ENCODE measurements around the gene GGCX.

GGCX gene

DNA sequence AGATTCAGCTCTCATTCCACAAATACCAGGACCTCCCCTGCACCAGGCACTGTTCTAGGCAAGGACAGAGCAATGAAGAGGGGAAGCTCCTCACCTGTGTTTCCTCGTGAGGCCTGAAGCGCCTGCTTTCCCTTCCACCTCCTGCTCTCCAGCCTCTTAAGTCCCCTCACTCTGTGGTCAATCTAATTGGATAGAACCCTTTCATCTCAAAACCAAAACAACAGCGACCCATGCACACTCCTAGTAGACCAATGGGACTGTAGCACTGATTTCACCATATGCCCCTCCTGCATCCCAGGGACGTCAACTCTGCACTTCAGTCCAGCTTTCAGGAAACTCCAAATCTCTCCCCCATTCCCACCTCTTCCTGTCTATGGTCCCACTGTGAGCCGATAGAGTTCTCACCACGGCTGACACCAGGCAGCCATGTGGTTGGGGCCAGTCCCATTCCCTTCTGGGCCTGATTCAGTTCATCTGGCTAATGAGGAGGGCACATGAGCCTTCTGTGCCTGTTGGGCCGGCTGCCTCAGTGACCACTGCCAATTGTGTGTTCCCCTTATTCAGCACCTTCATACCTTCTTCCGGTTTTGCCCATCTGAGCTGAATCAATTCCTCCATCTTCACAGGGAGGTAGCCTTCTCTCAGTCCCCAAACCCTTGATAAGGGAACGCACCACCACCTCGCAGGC is 55.6 kb downstream of the GGCX start:
- no peak for FAIRE-seq

GRCh38 chr2:85504778-85505261 is 56.5 kb downstream of the GGCX start:
- FAIRE-seq: peak; percentile 92

DNA sequence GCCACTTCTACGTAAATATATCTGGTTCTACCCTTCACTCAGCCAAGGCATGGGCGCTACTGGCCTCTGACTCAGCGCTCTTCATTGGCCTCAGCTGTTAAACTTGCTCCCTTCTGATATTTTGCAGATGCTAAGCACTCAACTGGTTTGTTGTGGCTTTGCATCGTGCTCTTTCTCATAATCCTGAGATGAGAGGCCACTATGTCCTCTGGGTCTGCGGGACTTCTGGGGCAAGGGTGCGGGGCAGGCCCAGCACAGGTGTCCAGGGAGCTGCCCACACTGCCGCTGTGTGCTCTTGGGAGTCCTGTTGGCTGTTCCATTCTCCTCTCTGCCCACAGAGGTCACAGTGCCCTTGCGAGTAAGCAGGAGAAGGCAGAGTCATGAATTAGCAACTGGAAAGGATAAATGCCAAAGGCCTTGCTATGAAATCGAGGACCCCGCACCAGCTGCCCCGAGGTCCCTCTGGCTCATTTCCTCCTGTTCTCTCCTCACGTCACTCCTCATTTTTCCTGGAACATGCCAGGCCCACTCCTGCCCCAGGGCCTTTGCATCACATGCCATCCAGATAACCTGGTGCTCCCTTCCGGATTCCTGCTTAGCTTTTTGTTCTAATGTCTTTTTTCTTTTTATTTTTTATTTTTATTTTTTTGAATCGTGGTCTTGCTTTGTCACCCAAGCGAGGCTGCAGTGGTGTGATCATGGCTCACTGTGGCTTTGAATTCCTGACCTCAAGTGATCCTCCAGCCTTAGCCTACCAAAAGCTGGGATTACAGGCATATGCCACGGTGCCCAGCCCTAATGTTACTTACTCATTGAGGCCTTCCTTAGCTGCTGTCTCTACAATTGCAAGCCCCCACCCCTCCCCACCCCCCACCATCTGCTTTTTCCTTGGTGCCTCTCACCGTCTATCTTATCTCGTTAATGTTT is 57.2 kb downstream of the GGCX start:
- no peak for FAIRE-seq

GRCh38 chr2:85503168-85503850 is 58.0 kb downstream of the GGCX start:
- FAIRE-seq: no peak

- no peak for FAIRE-seq
Measured at GRCh38 chr2:85502720-85503119, 58.6 kb downstream of the GGCX start.

DNA sequence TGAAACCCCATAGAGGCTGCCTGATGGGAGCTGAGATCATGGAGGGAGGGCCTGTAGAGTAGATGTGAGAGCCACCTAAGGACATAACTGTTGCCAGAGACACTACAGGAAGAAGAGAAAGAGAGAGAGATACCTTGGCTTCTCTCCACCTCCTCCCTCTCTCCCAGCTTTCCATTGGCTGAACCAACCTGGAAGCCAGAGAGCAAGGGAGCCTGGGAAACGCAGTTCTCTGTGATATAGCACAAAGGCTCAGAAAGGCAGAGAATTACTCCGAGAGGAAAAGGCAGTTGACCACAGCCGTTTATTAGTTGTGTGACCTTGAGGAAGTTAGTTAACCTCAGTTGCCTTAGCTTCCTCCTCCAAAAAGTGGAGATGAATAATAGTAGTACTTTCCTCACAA is 60.0 kb downstream of the GGCX start:
- FAIRE-seq: no peak

DNA sequence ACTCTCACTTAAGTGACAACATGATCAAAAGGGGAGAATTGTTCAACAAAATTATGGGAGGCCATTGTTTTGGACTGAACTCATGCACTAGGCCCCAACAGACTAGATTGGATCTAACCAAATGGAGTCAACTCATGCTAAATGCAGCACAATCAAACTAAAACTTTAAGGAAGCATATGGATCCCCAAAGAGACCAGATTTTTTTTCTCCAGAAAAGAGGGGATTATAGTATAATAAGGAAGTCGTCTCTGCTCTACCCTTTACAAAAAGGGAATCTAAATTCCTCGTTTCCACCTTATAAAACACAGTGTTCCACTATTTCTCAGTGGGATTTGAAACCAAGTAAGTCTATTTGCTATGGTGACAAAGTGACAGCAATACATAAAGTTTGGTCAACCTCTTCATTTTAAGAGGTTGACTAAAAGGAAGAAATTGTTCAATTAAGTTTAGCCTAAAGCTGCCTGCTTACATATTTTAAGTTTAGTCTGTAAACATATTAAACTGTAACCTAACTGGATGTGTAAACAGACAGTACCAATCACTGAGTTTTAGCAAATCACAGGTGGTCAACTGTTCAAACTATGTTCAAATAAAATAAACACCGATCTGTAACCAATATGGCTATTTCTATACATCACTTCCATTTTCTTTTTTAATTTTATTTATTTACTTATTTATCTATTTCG is 63.2 kb downstream of the GGCX start:
- no peak for FAIRE-seq

DNA sequence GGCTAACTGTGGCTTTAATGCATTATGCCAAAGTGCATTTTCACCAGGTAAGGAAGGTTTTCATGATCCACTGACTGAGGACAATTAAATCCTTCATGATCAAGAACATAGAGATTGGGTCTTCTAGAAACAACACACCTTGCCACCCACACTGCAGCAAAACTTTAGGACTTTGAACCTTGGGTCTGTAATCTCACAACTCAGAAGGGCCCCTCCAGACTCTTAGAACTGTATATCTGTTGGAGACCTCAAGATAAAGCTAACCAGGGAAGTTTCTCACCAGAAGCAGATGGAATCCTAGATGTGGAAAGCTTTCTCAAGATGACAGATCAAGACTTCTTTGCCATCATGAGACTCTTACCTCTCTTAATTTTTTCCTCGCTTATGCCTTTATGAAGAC is 64.9 kb downstream of the GGCX start:
- FAIRE-seq: no peak

Measured in islet of Langerhans (tissue), 1 donor.